GM19395 (cell line): Measurements from ENCODE around the gene THAP11.
"Not testable (repeated sequence)": the region's sequence is repeated elsewhere in the genome, so short reads cannot be mapped to it uniquely, and the experiment has no call there.

Experiments
- ATAC-seq: cut with Tn5 transposase; IDR thresholded peaks from one replicate; pipeline ENCODE4 v1.9.1; 2021; ENCODE audit warnings: mild to moderate bottlenecking, moderate library complexity; ENCODE audit not compliant: unreplicated experiment

THAP11 gene

GRCh38 chr16:67834242-67834614, 7.9 kb upstream of the THAP11 start:
- no peak for ATAC-seq

GRCh38 chr16:67837190-67837589, 4.9 kb upstream of the THAP11 start:
- ATAC-seq = not testable (repeated sequence)

- no peak for ATAC-seq
Measured at GRCh38 chr16:67837811-67838210, 4.3 kb upstream of the THAP11 start.

GRCh38 chr16:67841198-67841815, 813 bp upstream of the THAP11 start:
- ATAC-seq = no peak

- ATAC-seq = peak; percentile 9
Measured at GRCh38 chr16:67842509-67843342, 606 bp downstream of the THAP11 start.

- no peak for ATAC-seq
Measured at GRCh38 chr16:67843343-67843765, 1.2 kb downstream of the THAP11 start.

GRCh38 chr16:67844497-67844896, 2.4 kb downstream of the THAP11 start:
- ATAC-seq = no peak

GRCh38 chr16:67845291-67846062, 3.4 kb downstream of the THAP11 start:
- ATAC-seq = no peak

- no peak for ATAC-seq
Measured at GRCh38 chr16:67846063-67846319, 3.9 kb downstream of the THAP11 start.

GRCh38 chr16:67846320-67847063, 4.4 kb downstream of the THAP11 start, which contains the start of gene NUTF2:
TSS of gene NUTF2 (plus strand) at chr16:67846933. CDS start at chr16:67865131, 18,198 bp downstream.
- ATAC-seq = peak; percentile 62

GRCh38 chr16:67847064-67847861, 5.1 kb downstream of the THAP11 start, which contains the start of gene CENPT:
TSS of gene CENPT (minus strand) at chr16:67847693. CDS start at chr16:67833859, 13,834 bp downstream.
- peak; percentile 32 for ATAC-seq

GRCh38 chr16:67848118-67848517, 6.0 kb downstream of the THAP11 start:
- no peak for ATAC-seq

- ATAC-seq = no peak
Measured at GRCh38 chr16:67853670-67854069, 11.6 kb downstream of the THAP11 start.

- no peak for ATAC-seq
Measured at GRCh38 chr16:67855789-67856188, 13.7 kb downstream of the THAP11 start.

GRCh38 chr16:67856927-67857546, 14.9 kb downstream of the THAP11 start:
- ATAC-seq = no peak

- ATAC-seq = no peak
Measured at GRCh38 chr16:67857547-67858233, 15.6 kb downstream of the THAP11 start.

GRCh38 chr16:67858500-67858899, 16.4 kb downstream of the THAP11 start:
- no peak for ATAC-seq

- no peak for ATAC-seq
Measured at GRCh38 chr16:67860589-67861398, 18.7 kb downstream of the THAP11 start.
